C4-2B (cell line): ENCODE results near the gene ANKS1B.

Experiments used
- CTCF ChIP-seq: fragments of 450-650 bp; conservative IDR thresholded peaks from 2 replicates; pipeline ENCODE4 v1.5.1; 2017; ENCODE audit warnings: mild to moderate bottlenecking
- ZFX ChIP-seq: fragments of 450-650 bp; IDR thresholded peaks from 2 replicates; pipeline ENCODE4 v1.6.1; 2017

- TF ChIP-seq CTCF (no peak), ZFX (no peak)
Measured at GRCh38 chr12:99311373-99311772, 673.4 kb downstream of the ANKS1B start.
